HG02943 (cell line): ENCODE data around the gene RERE.
A peak's percentile ranks its signal among the peaks of the same experiment; 100 is the strongest.
"Not testable (repeated sequence)": the region's sequence is repeated elsewhere in the genome, so short reads cannot be mapped to it uniquely, and the experiment has no call there.

Source experiments
- ATAC-seq: cut with Tn5 transposase; IDR thresholded peaks from one replicate; pipeline ENCODE4 v1.9.1; 2021; ENCODE audit warnings: mild to moderate bottlenecking, low read depth, moderate library complexity; ENCODE audit not compliant: unreplicated experiment

RERE gene

DNA sequence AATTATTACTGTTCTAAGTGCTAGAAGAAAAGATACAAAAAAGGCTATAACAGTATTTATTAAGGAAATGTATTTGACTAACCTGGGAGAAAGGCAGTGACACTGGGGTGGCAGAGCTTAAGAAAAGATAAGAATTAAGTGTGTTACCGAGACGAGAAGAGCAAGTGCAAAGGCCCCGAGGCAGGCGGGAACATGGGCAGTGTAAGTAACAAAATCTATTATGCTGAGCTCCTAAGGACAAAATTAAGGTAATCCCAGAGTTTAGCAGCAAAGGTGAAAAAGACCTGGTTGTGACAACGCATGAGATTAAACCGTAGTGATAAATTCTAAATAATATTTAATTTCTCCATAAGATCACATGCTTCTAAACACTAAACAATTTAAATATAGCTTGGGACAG, 167.6 kb downstream of the RERE start:
- ATAC-seq = no peak

DNA sequence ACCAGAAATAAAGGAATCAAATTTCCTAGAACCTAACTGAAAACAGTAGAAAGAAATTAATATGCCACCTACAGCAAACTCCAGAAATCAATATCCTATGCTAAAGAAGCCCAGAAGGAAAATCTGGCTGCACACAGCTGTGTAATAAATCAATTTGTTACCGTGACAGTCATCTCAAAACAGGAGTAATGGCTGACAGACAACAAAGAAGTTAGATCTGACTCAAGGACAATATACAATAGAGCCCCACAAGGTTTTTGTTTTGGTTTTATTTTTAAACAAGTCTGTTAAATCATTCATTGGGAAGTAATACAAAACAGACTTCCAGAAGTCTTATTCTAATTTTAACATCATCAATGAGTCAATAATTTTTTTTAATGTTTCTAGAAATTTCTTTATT, 168.4 kb downstream of the RERE start:
- ATAC-seq = no peak

DNA sequence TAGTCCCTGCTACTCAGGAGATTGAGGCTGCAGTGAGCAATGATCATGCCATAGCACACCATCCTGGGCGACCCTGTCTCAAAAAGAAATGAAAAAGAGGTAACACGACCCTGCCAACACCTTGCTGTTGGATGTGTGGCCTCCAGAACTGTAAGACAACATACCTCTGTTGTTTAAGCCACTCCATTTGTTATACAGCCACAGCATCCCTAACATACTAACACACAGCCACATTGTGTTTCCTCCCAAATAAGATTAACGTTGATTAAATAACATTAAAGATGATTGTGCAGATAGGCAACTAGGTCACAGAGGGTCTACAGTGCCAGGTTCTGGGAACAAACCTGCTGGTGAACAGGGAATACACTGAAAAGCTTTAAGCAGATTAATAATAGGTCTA, 170.4 kb downstream of the RERE start:
- ATAC-seq = no peak

DNA sequence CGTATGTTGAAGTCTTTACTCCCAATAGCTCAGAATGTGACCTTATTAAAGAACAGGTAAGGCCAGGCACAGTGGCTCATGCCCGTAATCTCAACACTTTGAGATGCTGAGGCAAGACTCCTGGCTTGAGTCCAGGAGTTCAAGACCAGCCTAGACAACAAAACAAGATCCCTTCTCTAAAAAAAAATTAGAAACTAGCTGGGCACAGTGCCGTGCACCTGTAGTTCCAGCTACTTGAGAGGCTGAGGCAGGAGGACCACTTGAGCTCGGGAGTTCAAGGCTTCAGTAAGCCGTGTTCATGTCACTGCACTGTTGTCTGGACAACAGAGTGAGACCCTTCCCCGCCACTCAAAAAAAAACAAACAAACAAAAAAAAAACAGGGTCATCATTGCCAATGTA, 171.3 kb downstream of the RERE start:
- ATAC-seq = no peak

DNA sequence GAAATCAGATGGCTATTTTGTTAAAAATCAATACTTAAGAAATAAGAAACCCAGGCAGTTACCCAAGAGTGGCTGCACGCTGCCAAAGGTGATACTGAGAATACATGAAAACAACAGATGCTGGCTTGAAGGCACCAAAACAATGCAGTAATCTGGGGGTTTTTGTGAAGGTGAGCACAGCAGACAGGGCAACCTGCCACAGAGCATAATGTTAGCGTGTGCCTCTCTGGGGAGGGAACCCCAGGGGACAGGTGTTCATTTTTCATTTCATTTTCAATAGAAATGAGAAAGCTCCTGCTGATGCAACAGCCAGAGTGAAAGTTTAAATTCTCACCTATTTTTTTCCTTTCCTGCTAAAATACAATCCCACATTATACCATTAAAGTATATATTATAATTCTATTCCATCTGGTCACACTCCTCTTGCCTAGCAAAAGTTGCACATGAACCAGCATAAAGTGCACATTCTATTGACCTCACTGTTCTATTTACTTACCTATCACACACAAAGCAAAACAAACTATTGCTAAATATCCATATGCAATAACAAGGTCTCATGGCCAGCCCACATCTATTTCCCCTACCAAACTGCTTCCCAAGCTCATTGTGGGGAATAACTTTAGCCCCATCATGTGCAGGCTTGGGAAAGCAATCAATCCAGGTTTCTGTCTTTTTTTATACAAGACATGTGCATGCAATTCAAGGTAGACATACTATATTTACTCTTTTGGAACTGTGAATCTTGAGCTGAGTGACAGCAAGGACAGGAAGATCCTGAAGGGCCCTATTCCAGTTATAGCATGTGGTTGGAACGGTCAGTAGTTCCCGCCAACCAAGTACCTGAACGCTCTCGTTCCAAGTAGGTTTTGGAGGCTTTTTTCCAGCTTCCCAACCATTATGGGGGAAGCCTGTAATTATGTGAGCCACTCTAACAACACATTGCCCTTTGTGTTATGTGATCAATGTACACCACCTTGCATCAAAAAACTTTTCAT, 173.6 kb downstream of the RERE start:
- ATAC-seq = peak; percentile 77

DNA sequence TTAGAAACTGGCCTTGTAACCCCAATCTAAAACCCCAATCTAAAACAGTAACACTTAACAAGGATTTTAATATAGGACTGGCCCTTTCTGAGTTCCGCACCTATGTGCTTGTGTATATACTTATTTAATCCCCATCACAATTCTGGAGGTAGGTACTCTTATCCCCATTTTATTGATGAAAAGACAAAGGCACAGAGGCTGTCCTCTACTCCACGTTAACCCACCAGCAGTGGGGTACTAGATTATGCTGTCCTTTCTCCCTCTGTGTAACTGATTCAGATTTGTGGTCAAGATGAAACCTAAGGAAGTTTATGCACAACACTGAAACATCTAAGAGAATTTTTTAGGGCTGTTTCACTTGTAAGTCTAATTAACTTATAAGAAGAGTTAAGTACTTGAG, 175.3 kb downstream of the RERE start:
- no peak for ATAC-seq

DNA sequence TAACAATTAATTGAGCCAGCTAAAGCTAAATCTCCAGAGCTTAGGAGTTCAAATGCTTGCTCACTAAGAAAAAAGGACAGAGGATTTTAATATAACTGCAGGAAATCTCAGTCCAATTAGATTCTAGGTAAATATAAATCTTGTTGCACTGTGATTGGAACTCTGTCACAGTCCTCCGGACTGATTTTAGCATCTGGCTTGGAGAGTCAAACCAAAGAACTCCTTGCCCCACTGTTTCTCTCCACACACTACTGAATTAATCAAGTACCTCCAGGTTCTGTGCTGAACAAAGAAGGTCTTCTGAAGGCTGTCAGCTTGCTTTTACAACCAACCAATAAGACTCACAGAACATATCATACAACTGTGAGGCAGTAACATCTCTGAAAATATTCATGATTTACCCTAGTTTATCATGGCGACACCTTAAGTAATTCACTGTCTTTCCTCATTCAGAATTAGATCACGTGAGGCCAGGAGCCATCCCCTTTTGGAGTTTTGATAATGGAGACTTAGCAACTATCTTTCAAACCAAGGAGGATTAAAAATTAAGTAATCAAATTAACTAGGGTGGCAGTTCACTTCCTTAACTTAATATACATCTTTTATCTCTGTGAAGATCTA, 176.0 kb downstream of the RERE start:
- ATAC-seq = no peak

DNA sequence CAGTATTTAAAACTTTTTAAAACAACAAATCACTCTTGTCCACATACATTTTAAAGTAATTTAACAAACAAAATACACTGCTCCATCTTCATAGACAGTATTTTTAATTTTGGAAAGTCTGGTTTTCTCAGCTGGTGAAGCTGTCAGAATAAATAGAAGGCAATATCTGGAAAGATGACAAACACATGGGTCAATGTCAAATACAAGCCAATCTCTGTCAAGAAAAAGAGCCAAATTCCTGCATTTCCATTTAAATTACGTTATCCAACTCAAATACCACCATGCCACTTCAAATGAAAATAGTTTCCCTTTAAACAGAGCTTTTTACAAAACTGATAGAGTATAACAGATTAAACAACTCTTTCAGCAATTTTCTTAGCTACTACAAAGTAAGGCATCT, 176.5 kb downstream of the RERE start:
- ATAC-seq = no peak

DNA sequence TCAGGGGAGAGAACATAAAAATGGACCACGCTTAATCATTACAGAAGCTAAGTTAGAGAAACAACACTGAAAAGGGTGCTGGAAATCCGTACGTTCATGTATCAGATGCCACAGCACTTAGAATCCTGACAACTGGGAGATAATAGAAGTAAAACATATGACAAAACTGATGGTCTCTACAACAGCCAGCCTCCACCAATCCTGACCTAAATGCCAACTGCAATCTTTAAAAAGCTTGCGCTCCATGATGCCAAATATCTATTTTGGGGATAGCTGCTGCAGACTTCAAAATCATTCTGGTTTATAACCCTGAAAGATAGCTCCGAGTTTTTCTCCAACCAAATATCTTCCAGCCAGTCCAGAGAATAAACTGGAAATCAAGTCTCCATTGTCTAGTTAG, 178.3 kb downstream of the RERE start:
- ATAC-seq = no peak

DNA sequence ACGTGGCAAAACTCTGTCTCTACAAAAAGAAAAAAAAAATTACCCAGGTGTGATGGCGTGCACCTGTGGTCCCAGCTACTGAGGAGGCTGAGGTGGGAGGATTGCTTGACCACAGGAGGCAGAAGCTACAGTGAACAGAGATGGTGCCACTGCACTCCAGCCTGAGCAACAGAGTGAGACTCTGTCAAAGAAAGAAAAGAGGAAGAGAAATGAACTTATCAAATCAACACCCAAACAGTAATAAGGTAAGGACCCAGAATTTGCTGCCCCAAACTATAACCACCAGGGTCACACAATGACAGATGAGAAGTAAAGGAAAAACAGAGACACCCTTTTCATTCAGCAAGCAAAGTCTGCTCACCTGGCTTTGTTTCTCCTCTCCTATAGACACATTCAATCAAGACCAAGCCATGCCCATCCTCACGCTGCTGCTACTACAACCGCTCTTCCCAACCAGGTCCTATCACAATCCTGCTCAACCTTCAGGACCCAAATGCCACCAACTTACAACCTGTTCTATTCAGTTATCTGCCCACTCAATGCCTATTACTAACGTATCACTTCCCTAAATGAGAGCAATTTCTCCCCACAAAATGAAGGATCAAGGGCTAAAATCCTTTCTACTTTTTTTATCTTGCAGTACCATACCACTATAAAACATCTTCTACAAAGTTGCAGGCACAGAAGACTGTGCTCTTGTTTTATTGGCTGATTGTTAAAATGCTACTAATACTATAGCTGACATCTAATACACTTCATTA, 183.5 kb downstream of the RERE start:
- no peak for ATAC-seq

DNA sequence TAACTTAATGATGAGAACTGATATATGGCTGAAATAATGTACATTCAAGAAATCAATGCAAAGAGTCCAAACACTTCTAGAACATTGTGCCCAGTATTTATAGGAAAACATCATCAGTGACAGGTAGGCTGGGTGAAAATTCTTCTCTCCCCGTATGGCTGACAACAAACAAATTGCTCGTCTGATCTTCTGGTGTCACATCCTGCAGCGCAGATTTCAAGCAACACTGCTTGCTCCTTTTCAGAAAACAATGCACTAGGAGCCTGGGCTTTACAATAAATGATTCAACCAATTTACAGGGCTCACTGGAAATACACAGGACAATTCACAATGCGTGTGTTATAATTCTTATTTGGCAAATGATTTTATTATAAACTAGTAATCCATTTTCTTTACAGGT, 185.3 kb downstream of the RERE start:
- ATAC-seq = no peak

DNA sequence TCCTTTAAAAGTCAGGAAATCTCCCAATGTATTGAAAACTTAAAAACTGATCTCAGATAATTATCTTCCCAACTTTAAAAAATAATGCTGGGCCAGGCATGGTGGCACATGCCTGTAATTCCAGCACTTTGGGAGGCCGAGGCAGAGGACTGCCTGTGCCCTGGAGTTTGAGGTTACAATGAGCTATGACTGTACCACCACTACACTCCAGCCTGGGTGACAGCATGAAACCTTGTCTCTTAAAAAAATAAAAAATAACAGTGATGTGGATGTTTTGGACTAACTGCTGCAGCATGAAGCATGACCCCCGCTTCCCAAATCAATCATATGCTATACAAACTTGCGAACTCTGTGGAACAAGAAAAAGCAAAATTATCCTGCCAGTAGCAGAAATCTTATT, 186.3 kb downstream of the RERE start:
- no peak for ATAC-seq

DNA sequence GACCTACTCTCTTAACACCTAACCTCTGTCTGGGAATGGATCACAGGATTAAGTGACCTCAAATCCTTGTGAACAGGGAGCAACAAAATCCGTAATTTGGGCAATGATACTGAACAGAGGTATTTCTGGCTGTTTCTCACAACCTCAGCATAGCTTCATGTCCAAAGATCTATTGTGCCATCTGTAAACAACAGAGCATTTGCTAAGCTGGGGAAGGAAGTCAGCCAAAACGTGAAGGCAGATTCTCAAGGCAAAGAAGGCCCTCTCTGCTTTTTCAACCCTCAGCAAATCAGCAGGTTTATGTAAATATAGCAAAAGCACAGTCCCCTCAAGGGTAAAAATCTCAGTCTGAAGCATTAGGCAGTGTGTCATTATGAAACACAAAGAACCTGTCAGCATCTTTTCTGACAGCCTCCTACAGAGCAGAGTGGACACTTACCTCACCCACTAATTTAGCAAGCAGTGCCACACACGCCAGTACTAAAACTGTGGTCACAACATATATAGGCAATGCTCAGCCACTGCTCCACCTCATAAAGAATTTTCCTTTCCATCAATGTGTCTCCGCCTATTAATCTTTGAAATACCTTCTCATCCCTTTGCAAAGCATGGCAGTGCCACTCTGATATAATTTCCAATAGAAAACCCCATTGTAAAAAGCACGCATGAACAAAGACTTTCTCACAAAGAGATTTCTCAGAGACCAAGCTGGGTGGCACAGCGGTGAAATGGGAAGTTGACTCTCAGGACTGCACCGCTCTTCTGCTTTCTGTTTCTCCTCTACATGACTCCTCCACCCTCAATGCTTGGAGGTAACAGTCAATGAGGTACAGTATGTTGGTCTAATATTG, 188.0 kb downstream of the RERE start:
- peak; percentile 68 for ATAC-seq

DNA sequence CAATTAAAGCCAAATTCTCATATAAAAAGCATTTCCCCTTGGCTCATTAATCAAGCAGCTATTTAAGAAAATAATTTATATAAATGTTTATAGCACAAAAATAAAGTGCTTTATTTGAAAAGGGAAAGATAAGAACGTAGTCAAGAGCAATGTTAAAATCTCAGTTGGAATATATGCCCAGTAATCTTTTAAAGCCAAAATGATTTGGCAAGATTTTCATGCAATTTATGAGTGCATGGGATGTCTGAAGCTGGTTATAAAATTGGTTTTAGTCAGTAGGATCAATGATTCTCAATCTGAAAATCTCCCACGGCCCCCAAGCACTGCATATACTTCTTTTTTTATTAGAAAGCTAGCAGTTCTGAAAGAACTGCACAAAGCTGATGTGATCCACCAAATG, 188.8 kb downstream of the RERE start:
- no peak for ATAC-seq

DNA sequence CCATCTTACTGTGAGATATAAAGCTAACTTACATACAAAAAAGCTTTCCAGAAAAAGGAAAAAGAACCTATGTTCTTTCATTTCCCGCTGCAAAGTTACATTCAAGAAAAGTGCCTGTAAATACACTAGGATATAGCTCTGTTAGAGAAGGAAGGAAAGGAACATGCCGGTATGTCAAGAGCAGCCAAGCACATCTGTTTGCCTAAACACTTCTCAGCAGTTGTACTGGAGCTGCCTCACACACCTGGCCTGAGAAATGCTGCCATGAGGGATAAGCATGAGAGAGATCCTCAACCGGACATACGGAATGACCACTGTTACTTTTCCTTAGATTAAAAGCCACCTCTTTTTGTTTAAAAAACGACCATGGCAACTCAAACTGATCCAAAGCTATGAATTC, 189.7 kb downstream of the RERE start:
- ATAC-seq = no peak

DNA sequence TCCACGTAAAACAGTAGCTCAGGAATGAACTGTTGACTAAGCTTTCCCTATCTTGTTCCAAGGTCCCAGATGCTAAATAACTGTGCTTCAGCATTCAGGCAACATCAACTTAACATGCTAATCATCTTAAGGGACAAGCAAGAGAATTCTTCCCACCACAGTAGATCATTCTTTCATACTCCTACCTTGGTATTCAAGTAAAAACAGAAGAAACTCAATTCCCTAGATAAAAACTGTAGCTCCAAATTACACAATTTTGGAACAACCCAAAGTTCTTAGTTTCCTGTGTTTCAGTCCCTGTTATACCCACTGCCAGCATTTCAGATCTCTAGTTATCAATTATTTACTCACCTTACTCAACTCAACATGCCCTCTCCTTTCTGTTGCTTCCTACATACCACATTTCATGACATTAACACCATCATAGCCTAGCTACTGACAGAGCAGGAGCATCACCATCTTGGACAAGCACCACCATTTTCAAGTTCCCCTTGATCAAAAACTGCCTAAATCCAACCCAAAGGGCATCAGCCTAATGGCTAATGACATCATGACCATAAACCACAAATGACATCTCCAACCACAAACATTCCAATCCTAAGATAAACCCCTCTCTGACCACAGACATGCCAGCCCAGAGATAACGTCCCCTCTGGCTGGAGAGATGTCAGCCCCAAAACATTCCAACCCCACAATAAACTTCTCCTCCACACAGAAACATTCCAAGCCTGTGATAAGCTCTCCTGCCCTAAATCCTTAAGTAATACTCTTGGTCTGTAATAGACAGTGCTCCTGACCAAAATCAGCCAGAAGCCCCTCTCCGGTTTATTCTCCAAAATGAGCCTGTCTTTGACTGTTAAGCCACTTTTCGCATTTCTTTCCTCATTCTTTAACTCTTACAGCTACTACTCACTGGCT, 191.2 kb downstream of the RERE start:
- ATAC-seq = no peak

DNA sequence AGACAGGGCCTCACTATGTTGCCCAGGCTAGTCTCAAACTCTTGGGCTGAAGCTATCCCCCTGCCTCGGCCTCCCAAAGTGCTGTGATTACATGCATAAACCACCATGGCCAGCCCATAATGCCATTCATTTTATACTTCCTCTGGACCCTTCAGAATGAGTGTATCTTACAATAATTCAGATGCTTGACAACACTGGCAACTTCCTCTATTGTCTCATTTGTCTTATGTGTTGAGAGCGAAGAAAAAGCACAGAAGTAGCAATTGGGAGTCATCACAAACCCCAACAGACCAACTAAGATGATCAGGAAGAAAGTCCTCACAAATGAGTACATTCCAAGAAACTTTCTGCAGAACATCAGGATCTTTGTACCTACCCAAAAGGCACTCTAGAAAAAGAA, 191.9 kb downstream of the RERE start:
- no peak for ATAC-seq

DNA sequence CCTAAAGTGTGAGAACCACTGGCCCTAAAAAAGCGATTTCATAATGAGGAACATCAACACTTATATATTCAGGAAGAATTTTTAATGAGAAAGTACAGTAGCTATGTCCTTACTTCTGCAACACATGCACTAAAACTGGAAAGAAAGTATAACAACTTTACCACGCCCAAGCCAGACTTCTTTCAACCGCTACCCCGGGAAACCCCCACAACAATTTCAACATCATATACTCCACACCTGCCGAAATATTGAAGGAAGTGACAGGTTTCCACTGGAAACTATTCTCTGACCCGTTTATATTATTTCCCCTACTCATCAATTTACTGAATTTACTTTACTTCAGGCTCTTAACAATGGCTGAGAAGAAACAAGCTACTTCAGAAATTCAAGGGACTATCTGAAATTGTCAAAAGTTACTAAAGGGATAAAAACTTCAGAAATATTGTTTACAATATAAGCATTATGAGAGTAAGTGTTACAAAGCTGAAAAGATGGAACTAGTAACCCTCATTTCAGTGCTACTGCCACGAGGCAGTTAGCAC, 193.7 kb downstream of the RERE start:
- not testable (repeated sequence) for ATAC-seq

DNA sequence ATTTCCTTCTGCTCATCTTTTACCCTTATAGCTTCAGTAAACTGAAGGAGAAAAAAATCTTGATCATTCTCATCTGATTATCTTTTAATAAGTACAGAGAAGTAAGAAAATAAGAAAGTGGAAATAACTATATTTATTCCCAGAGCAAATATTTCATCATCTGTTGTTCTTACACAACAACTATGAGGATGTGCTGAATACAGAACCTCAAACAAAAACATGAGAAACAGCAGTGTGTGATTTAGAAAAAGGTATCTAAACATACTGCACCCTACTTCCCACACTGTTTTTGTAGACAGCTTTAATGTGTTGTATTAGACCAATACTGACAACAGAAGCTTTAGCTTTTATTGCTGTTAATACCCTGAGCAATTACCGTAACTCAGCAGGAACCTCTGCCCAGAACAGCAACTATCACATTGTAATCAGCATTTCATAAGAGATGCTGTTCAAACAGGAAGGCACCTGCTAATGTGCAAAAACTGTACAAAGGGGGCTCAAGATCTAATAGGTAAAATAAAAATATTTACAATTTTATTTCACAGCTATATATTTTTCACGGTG, 195.6 kb downstream of the RERE start:
- not testable (repeated sequence) for ATAC-seq
